GM12873 (cell line): ENCODE results near the gene NUB1.

Source experiments
- CTCF ChIP-seq: IDR thresholded peaks from 2 replicates; pipeline ENCODE4 v1.5.1; 2012; ENCODE audit warnings: low read depth, mild to moderate bottlenecking, moderate library complexity, low read length, control low read depth; ENCODE audit not compliant: insufficient read depth; ENCODE audit errors: missing control alignments

Gene NUB1

GRCh38 chr7:151424799-151425198 is 83.2 kb downstream of the NUB1 start:
- no peak for TF ChIP-seq CTCF

GRCh38 chr7:151425670-151426440 is 84.2 kb downstream of the NUB1 start:
- no peak for TF ChIP-seq CTCF

GRCh38 chr7:151426441-151426903 is 84.9 kb downstream of the NUB1 start:
- TF ChIP-seq CTCF = no peak

GRCh38 chr7:151426904-151427704 is 85.5 kb downstream of the NUB1 start:
- TF ChIP-seq CTCF = no peak

GRCh38 chr7:151427705-151428377 is 86.2 kb downstream of the NUB1 start:
- no peak for TF ChIP-seq CTCF
